ENCODE data around the gene CD160.

DNA sequence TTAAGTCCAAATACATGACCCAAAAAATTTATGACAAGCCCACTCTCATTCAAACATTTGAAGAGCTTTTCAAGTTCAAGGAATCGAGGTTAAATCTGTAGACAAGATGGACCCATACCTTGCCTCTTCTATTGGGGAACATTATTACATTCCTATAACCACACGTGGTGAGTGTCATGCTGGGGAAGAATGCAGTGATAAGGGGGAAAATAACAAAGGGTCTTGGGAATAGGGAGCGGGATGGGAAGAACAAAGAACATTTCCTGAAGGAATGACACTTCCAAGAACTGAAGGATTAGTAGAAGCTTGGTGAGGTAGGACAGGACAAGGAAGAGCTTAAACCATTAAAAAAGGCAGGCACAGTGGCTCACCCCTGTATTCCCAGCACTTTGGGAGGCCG lies 31.0 kb upstream of the CD160 start:
- no peak for TF ChIP-seq EZH2 (optimal IDR thresholded peaks at IDR 0.05; ENCODE audit: low read depth, low read length)
- TF ChIP-seq, protein P1, sequence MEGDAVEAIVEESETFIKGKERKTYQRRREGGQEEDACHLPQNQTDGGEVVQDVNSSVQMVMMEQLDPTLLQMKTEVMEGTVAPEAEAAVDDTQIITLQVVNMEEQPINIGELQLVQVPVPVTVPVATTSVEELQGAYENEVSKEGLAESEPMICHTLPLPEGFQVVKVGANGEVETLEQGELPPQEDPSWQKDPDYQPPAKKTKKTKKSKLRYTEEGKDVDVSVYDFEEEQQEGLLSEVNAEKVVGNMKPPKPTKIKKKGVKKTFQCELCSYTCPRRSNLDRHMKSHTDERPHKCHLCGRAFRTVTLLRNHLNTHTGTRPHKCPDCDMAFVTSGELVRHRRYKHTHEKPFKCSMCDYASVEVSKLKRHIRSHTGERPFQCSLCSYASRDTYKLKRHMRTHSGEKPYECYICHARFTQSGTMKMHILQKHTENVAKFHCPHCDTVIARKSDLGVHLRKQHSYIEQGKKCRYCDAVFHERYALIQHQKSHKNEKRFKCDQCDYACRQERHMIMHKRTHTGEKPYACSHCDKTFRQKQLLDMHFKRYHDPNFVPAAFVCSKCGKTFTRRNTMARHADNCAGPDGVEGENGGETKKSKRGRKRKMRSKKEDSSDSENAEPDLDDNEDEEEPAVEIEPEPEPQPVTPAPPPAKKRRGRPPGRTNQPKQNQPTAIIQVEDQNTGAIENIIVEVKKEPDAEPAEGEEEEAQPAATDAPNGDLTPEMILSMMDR (IDR thresholded peaks at IDR 0.05; ENCODE audit: low read length) = no peak

Measured in MM.1S (cell line).